ENCODE data around the gene TMC6.
"Not testable (repeated sequence)": the region's sequence is repeated elsewhere in the genome, so short reads cannot be mapped to it uniquely, and the experiment has no call there.

TMC6 gene

DNA sequence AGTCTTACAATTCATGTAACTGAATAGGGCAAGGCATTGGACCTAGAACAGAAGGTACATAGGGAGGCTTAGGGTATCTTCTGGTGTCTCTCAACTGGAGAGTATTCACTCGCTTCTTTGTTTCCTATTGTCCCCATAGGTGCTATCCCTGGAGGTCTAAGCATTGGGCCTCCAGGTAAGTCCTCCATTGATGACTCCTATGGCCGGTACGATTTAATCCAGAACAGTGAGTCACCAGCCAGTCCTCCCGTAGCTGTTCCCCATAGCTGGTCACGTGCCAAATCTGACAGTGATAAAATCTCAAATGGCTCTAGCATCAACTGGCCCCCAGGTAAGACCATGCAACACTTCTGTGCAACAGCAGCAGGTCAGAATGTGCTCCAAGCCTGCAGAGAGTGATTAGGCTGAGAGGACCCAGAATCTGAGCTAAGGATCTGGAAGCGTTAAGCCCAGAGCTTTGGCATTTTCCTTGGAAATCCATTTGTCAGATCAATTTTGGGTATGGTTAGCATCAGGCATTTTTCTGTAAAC is 35.7 kb downstream of the TMC6 start:
- ChIA-PET CTCF (no interaction called here), POLR2A (ENCODE audit: low non-redundant PET) (no interaction called here)
- peak; percentile 55 for DNase-seq (ENCODE audit: low spot score)

GRCh38 chr17:78089576-78090281 is 38.8 kb downstream of the TMC6 start:
- TF ChIP-seq, protein P1, sequence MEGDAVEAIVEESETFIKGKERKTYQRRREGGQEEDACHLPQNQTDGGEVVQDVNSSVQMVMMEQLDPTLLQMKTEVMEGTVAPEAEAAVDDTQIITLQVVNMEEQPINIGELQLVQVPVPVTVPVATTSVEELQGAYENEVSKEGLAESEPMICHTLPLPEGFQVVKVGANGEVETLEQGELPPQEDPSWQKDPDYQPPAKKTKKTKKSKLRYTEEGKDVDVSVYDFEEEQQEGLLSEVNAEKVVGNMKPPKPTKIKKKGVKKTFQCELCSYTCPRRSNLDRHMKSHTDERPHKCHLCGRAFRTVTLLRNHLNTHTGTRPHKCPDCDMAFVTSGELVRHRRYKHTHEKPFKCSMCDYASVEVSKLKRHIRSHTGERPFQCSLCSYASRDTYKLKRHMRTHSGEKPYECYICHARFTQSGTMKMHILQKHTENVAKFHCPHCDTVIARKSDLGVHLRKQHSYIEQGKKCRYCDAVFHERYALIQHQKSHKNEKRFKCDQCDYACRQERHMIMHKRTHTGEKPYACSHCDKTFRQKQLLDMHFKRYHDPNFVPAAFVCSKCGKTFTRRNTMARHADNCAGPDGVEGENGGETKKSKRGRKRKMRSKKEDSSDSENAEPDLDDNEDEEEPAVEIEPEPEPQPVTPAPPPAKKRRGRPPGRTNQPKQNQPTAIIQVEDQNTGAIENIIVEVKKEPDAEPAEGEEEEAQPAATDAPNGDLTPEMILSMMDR (conservative IDR thresholded peaks at IDR 0.05; ENCODE audit: low read depth) = no peak
- no peak overlapping the region for H3K27ac ChIP-seq
- CTCF ChIA-PET = interaction anchor here (0.6 kb wide), 1 partner anchor 17 kb away, joined by 4 read pairs; no protein-coding TSS in a partner anchor
- DNase-seq (ENCODE audit: low spot score) = no peak
- POLR2A ChIA-PET (ENCODE audit: low non-redundant PET) = no interaction called here

More for the DNA sequence above, 35.7 kb downstream of the TMC6 start:
- TF ChIP-seq, protein P1 (conservative IDR thresholded peaks at IDR 0.05; ENCODE audit: low read depth) = no peak
- no peak overlapping the region for H3K27ac ChIP-seq

DNA sequence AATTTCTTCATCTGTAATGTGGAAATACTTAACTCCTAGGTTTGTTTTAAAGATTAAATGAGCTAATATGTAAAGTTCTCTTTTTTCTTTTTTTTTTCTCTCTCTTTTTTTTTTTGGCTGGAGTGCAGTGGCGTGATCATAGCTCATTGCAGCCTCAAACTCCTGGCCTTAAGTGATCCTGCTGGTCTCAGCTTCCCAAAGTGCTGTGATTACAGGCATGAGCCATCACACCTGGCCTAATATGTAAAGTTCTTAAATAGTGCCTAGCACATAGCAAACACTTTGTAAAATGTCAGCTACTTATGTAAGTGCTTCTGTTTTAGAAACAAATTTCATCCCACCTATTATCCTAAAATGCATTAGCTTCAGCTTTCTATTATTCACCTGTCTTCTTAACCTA is 40.0 kb downstream of the TMC6 start:
- ChIA-PET CTCF (no interaction called here), POLR2A (ENCODE audit: low non-redundant PET) (no interaction called here)
- TF ChIP-seq, protein P1 (conservative IDR thresholded peaks at IDR 0.05; ENCODE audit: low read depth) = no peak
- no peak for DNase-seq (ENCODE audit: low spot score)
- no peak overlapping the region for H3K27ac ChIP-seq

- ChIA-PET POLR2A (ENCODE audit: low non-redundant PET) (no interaction called here), CTCF (no interaction called here)
- TF ChIP-seq, protein P1 (conservative IDR thresholded peaks at IDR 0.05; ENCODE audit: low read depth) = no peak
- no peak for DNase-seq (ENCODE audit: low spot score)
- H3K27ac ChIP-seq = no peak overlapping the region
These were observed 41.8 kb downstream of the TMC6 start for GRCh38 chr17:78086740-78087139.

DNA sequence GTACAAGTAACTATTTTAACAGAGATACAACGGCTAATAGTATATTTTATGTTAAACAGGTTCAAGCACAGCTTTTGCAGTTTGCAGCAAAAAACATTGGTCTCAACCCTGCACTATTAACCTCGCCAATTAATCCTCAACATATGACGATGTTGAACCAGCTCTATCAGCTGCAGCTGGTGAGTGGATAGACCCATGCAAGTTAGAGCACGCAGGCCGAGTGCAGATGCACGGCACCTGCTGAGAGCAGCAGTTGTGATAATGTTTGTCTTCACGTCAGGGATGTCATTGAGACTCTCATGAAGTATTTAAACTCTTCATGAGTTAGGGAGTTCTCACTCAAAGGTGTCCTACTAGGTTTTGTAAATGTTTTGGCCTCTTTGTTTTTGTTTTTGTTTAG is 45.6 kb downstream of the TMC6 start:
- ChIA-PET POLR2A (ENCODE audit: low non-redundant PET) (interaction anchor here (0.5 kb wide), 1 partner anchor 52 kb away, joined by 3 read pairs; no protein-coding TSS in a partner anchor), CTCF (interaction anchor here (0.7 kb wide), 1 partner anchor 12 kb away, joined by 3 read pairs; no protein-coding TSS in a partner anchor)
- no peak overlapping the region for H3K27ac ChIP-seq
- peak; percentile 10 for DNase-seq (ENCODE audit: low spot score)
- TF ChIP-seq, protein P1 (conservative IDR thresholded peaks at IDR 0.05; ENCODE audit: low read depth) = no peak

- CTCF ChIA-PET; DNase-seq (ENCODE audit: low spot score); POLR2A ChIA-PET (ENCODE audit: low non-redundant PET); H3K27ac ChIP-seq: not testable (repeated sequence)
These were observed 46.1 kb downstream of the TMC6 start for GRCh38 chr17:78082355-78082872.

- DNase-seq (ENCODE audit: low spot score) = no peak
- TF ChIP-seq, protein P1 (conservative IDR thresholded peaks at IDR 0.05; ENCODE audit: low read depth) = no peak
- CTCF ChIA-PET = no interaction called here
- POLR2A ChIA-PET (ENCODE audit: low non-redundant PET) = no interaction called here
- H3K27ac ChIP-seq = no peak overlapping the region
These were observed 47.0 kb downstream of the TMC6 start for GRCh38 chr17:78081551-78081950.
